ENCODE measurements around the gene LRFN5.
"Not testable (repeated sequence)": the region's sequence is repeated elsewhere in the genome, so short reads cannot be mapped to it uniquely, and the experiment has no call there.

The LRFN5 gene

GRCh38 chr14:41668356-41668755, 61.7 kb downstream of the LRFN5 start:
- no peak overlapping the region for H3K4me3 ChIP-seq (ENCODE audit: low read length, poor library complexity, severe bottlenecking)
- no peaks in the 10 kb centered on the region for H3K79me2 ChIP-seq (ENCODE audit: insufficient read depth, low read length)
- H3K9ac ChIP-seq (ENCODE audit: low read depth, low read length, poor library complexity, severe bottlenecking): no peak overlapping the region
- H3K27me3 ChIP-seq (ENCODE audit: insufficient read depth, low read length, poor library complexity, severe bottlenecking): no peaks in the 10 kb centered on the region
- no peaks in the 10 kb centered on the region for H3K9me3 ChIP-seq (ENCODE audit: insufficient read depth, low read depth, low read length)
- no peaks in the 10 kb centered on the region for H3F3A ChIP-seq (ENCODE audit: low read depth)
- no peaks in the 10 kb centered on the region for H4K20me1 ChIP-seq (ENCODE audit: insufficient read depth, low read length, poor library complexity, severe bottlenecking)
- no peaks in the 10 kb centered on the region for H3K4me1 ChIP-seq (ENCODE audit: insufficient read depth, low read length, poor library complexity, severe bottlenecking)
- H3K36me3 ChIP-seq (ENCODE audit: insufficient read depth, low read length): no peaks in the 10 kb centered on the region
- H2AFZ ChIP-seq (ENCODE audit: low read length): no peak overlapping the region
- TF ChIP-seq EZH2phosphoT487 (IDR thresholded peaks at IDR 0.05; ENCODE audit: borderline replicate concordance) (no peak), CTCF (conservative IDR thresholded peaks at IDR 0.05; ENCODE audit: low read length) (no peak)
- no peak overlapping the region for H3K4me2 ChIP-seq (ENCODE audit: low read depth, low read length, poor library complexity, severe bottlenecking)
- no peaks in the 10 kb centered on the region for H3K9me2 ChIP-seq (replicated peaks; ENCODE audit: low read depth, low read length)

GRCh38 chr14:41673601-41674000, 66.9 kb downstream of the LRFN5 start:
- H3K36me3 ChIP-seq (ENCODE audit: insufficient read depth, low read length); H2AFZ ChIP-seq (ENCODE audit: low read length); H3K9ac ChIP-seq (ENCODE audit: low read depth, low read length, poor library complexity, severe bottlenecking); H3K4me2 ChIP-seq (ENCODE audit: low read depth, low read length, poor library complexity, severe bottlenecking); H3K4me3 ChIP-seq (ENCODE audit: low read length, poor library complexity, severe bottlenecking); H3F3A ChIP-seq (ENCODE audit: low read depth); H3K4me1 ChIP-seq (ENCODE audit: insufficient read depth, low read length, poor library complexity, severe bottlenecking); H3K79me2 ChIP-seq (ENCODE audit: insufficient read depth, low read length); H3K9me3 ChIP-seq (ENCODE audit: insufficient read depth, low read depth, low read length); H3K27me3 ChIP-seq (ENCODE audit: insufficient read depth, low read length, poor library complexity, severe bottlenecking); H3K9me2 ChIP-seq (replicated peaks; ENCODE audit: low read depth, low read length); H4K20me1 ChIP-seq (ENCODE audit: insufficient read depth, low read length, poor library complexity, severe bottlenecking): not testable (repeated sequence)

GRCh38 chr14:41674511-41674971, 67.9 kb downstream of the LRFN5 start:
- H3K4me3 ChIP-seq (ENCODE audit: low read length, poor library complexity, severe bottlenecking); H4K20me1 ChIP-seq (ENCODE audit: insufficient read depth, low read length, poor library complexity, severe bottlenecking); H3K9ac ChIP-seq (ENCODE audit: low read depth, low read length, poor library complexity, severe bottlenecking); H3K4me1 ChIP-seq (ENCODE audit: insufficient read depth, low read length, poor library complexity, severe bottlenecking); H3K79me2 ChIP-seq (ENCODE audit: insufficient read depth, low read length); H3K36me3 ChIP-seq (ENCODE audit: insufficient read depth, low read length); H2AFZ ChIP-seq (ENCODE audit: low read length); H3K27me3 ChIP-seq (ENCODE audit: insufficient read depth, low read length, poor library complexity, severe bottlenecking); H3K9me3 ChIP-seq (ENCODE audit: insufficient read depth, low read depth, low read length); H3F3A ChIP-seq (ENCODE audit: low read depth); H3K9me2 ChIP-seq (replicated peaks; ENCODE audit: low read depth, low read length); H3K4me2 ChIP-seq (ENCODE audit: low read depth, low read length, poor library complexity, severe bottlenecking): not testable (repeated sequence)

GRCh38 chr14:41699486-41699885, 92.8 kb downstream of the LRFN5 start:
- H2AFZ ChIP-seq (ENCODE audit: low read length): no peak overlapping the region
- no peaks in the 10 kb centered on the region for H3K9me2 ChIP-seq (replicated peaks; ENCODE audit: low read depth, low read length)
- H3K4me2 ChIP-seq (ENCODE audit: low read depth, low read length, poor library complexity, severe bottlenecking): no peak overlapping the region
- H3K27me3 ChIP-seq (ENCODE audit: insufficient read depth, low read length, poor library complexity, severe bottlenecking): no peaks in the 10 kb centered on the region
- H3K36me3 ChIP-seq (ENCODE audit: insufficient read depth, low read length): no peaks in the 10 kb centered on the region
- no peak overlapping the region for H3K4me3 ChIP-seq (ENCODE audit: low read length, poor library complexity, severe bottlenecking)
- no peak overlapping the region for H3K9ac ChIP-seq (ENCODE audit: low read depth, low read length, poor library complexity, severe bottlenecking)
- no peaks in the 10 kb centered on the region for H3K4me1 ChIP-seq (ENCODE audit: insufficient read depth, low read length, poor library complexity, severe bottlenecking)
- H3K9me3 ChIP-seq (ENCODE audit: insufficient read depth, low read depth, low read length): no peaks in the 10 kb centered on the region
- no peaks in the 10 kb centered on the region for H4K20me1 ChIP-seq (ENCODE audit: insufficient read depth, low read length, poor library complexity, severe bottlenecking)
- no peak for TF ChIP-seq EZH2phosphoT487 (IDR thresholded peaks at IDR 0.05; ENCODE audit: borderline replicate concordance)
- H3F3A ChIP-seq (ENCODE audit: low read depth): no peaks in the 10 kb centered on the region
- no peaks in the 10 kb centered on the region for H3K79me2 ChIP-seq (ENCODE audit: insufficient read depth, low read length)

Data from Loucy (cell line).